Measurements from ENCODE around the gene FOXJ3.

GRCh38 chr1:42192106-42192505, 142.9 kb downstream of the FOXJ3 start:
- TF ChIP-seq CTCF (IDR thresholded peaks at IDR 0.05; ENCODE audit: low read depth, low read length, poor library complexity, severe bottlenecking) (no peak), EZH2phosphoT487 (IDR thresholded peaks at IDR 0.05; ENCODE audit: borderline replicate concordance, low read length) (no peak)

All from DOHH2 (cell line).